Fibroblast of skin of left quadriceps (primary cell): Measurements from ENCODE around the gene KLRC4.
"Not testable (repeated sequence)": the region's sequence is repeated elsewhere in the genome, so short reads cannot be mapped to it uniquely, and the experiment has no call there.

Experiments used
- DNase-seq, 2 experiments: peaks; one replicate each; pipeline ENCODE4 v3.0.0-alpha.2; 2013; ENCODE audit warnings: low read depth in 2 of 2

The KLRC4 gene

GRCh38 chr12:10397296-10397695 lies 12.3 kb downstream of the KLRC4 start:
- no peak for DNase-seq

DNA sequence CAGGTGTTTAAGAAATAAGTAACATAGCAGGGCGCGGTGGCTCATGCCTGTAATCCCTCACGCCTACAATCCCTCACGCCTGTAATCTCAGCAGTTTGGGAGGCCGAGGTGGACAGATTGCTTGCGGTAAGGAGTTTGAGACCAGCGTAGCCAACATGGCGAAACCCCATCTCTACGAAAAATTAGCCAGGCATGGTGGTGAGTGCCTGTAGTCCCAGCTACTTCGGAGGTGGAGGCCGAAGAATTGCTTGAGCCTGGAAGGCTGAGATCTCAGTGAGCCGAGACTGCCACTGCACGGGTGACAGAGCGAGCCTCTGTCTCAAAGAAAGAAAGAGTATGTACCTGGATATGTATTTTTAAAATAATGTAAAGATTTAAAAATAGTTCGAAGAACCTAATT lies 13.4 kb downstream of the KLRC4 start:
- DNase-seq, result not testable (repeated sequence)

- peak; percentile 12 to 18 for DNase-seq
These were observed 14.1 kb downstream of the KLRC4 start for GRCh38 chr12:10395390-10395998.

- DNase-seq, result not testable (repeated sequence)
These were observed 14.9 kb downstream of the KLRC4 start for GRCh38 chr12:10394531-10395152.

- DNase-seq, result no peak
These were observed 16.3 kb downstream of the KLRC4 start for GRCh38 chr12:10393291-10393690.

DNA sequence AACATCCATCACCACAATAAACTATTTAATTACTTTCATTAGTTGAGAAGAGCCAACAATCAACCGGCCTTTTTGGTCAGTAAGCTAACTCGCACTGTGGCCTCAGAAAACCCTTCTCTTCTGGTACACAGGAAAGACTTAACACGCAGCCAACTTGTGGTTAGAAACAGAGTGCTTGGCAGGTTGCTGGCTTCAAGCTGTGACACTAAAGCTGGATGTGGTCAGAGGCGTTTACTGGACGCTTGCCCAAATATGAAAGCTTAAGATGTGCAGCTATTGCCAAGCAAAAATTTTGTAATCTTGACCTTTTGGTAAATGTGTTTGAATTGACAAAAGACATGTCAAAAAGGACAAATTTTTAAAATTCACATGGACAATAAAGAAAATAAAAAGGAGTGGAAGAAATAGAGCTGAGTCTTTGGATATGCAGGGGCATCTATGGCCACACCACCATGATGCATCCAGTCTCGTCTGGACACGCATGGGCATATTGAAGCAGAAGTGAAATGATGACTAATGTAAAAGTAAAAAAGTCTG lies 17.1 kb downstream of the KLRC4 start:
- DNase-seq, result peak; percentile 31 to 52

DNA sequence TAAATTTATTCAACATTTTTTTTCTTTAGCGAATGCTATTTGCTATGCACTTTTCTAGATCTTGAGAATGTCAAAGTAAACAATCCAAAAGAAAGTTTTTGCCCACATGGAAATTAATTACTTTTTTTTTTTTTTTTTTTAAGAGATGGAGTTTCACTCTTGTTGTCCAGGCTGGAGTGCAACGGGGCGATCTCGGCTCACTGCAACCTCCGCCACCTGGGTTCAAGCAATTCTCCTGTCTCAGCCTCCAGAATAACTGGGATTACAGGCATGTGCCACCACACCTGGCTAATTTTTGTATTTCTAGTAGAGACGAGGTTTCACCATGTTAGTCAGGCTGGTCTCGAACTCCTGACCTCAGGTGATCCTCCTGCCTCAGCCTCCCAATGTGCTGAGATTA lies 18.6 kb downstream of the KLRC4 start:
- DNase-seq, result not testable (repeated sequence)

- DNase-seq, result no peak
These were observed 19.7 kb downstream of the KLRC4 start, which contains the start of gene KLRK1 for GRCh38 chr12:10389904-10390303. Gene KLRK1, minus strand, starts transcription at chr12:10390041. Its CDS starts 1,231 bp downstream, at chr12:10388810.

GRCh38 chr12:10388624-10389413 lies 20.7 kb downstream of the KLRC4 start:
- no peak for DNase-seq

GRCh38 chr12:10387498-10387897 lies 22.1 kb downstream of the KLRC4 start:
- DNase-seq, result not testable (repeated sequence)

DNA sequence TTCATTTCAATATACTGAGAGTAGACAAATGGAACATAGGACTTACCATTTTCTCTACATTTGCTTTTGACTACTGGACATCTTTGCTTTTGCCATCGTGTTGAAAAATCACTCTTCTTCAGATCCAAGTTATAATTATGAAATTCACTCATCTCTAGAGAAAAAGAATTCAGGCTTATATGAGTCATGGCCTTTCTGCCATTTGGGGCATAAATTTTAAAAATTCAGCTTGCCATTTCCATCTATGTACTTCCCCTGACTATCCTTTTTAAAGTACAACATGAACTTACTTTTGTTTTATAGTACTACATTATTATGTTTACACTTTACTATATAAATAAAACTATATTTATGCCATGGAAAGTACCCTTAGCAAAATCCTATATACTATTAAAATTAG lies 22.7 kb downstream of the KLRC4 start:
- DNase-seq, result no peak

DNA sequence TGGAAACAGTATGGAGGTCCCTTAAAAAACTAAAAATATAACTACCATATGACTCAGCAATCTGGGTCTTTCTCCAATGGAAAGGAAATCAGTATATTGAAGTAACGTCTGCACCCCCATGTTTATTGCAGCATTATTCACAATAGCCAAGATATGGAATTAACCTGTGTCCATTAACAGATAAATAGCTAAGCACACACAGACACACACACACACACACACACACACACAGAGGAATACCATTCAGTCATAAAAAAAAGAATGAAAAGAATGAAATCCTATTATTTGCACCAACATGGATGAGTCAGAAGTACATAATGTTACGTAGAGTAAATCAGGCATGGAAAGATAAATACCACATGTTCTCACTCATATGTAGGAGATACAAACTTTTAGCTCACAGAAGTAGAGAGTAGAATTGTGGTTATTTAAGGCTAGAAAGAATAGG lies 24.4 kb downstream of the KLRC4 start:
- DNase-seq, result peak; percentile 79 to 85

GRCh38 chr12:10384191-10384590 lies 25.4 kb downstream of the KLRC4 start:
- DNase-seq, result no peak

DNA sequence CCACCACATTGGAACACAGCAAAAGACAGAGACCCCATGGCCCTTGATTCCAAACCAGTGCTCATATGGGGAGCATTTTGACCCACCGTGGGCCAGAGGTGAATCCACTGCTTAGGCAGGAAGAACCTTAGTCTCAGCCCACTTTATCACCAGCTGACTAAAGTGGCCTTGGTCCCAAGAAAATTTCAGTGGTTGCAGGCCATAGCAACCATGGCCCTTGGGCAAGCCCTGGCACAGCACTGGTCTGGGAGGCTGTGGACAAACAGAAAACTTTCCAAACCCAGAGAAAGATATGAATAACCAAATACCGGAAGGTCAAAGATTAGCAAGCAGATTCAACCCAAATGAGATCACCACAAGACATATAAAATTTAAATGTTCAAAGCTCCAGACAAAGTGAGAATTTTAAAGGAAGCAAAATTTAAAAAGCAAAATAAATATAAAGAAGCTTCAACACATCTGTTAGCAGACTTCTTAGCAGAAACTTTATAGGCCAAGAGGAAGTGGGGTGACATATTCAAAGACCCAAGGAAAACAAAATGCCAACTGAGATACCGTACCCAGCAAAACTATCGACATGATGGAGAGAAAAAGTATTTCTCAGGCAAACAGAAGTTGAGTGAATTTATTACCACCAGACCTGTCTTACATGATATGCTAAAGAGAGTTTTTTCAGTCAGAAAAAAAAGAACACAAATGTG lies 27.5 kb downstream of the KLRC4 start:
- no peak for DNase-seq

GRCh38 chr12:10378737-10379136 lies 30.8 kb downstream of the KLRC4 start:
- DNase-seq, result not testable (repeated sequence)

- no peak for DNase-seq
These were observed 34.9 kb downstream of the KLRC4 start for GRCh38 chr12:10374624-10375018.

GRCh38 chr12:10372559-10372958 lies 37.0 kb downstream of the KLRC4 start:
- no peak for DNase-seq

DNA sequence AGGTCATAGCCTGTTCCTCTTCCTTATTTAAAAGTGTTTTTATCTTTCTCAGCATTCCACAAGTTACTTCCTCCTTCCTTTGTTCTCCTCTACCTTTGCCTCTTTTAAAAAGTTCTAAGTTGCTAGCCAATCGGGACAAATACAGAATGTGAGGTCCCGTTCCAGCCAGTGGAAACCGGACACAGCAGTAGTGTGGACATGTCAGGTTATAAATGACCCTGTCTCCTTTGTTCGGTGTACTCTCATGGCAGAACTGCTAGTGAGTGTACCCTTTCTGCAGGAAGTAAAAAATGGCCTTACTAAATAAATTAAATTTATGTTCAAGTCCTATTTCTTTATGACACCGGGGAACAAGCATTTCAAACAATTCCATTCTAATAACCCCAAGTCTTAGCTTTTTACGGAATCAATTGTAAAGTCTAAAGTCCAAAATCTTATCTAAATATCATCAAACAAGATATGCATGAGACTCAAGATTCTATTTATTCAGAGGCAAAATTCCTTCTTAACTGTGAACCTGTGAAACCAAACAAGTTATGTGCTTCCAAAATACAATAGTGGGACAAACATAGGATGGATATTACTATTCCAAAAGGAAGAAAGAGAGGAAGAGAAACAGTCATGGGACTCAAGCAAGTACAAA lies 37.5 kb downstream of the KLRC4 start:
- not testable (repeated sequence) for DNase-seq

- DNase-seq, result no peak
These were observed 39.8 kb downstream of the KLRC4 start for GRCh38 chr12:10369557-10370415.
